ENCODE results near the gene CAMK2D.

Gene CAMK2D

DNA sequence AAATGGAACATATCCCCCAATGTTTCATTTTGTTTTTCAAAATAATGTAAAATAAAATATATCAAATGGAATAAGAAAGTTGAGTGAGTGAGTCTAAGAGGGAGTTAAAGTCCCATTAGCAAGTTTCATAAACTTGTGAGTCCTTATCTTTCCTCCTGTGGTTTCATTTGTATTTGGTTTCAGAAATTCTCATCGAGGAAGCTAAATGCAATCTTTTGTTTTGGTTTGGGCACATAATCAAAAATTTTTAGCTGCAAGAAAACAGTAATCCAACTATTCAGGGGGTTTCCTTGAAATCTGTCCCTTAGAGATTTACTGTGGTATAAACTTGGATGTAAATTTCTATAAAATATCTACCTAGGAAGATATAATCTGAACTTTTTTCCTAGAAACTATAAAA is 124.2 kb downstream of the CAMK2D start:
- Mint-ChIP-seq H3K27ac (no peak overlapping the region), H3K4me1 (ENCODE audit: low read depth) (peaks cover 65% of the 10 kb centered on the region)

DNA sequence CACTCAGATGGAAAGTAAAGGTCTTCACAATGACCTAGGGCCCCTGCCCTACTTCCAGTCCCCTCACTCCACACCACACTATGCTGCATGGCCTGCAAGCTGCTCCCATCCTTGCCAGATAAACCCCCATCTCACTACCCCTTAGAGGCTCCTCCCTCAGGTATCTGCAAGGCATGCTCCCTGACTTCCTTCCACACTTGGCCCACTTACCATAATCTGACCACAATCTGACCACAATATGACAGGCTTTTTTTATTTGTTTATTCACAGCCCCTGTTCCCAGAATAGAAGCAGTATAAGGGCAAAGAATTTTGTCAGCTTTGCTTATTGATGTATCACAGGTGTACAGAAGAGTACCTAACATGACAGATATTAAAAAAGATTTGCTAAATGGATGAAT is 124.7 kb downstream of the CAMK2D start:
- no peaks in the 10 kb centered on the region for H3K27me3 Mint-ChIP-seq
- no peaks in the 10 kb centered on the region for H3K9me3 Mint-ChIP-seq
- peak overlapping the region; percentile 84 for H3K4me3 Mint-ChIP-seq
- H3K27ac Mint-ChIP-seq = peak overlapping the region; percentile 96
- peaks cover 18% of the 10 kb centered on the region for H3K36me3 Mint-ChIP-seq (ENCODE audit: low read depth)
- H3K4me1 Mint-ChIP-seq (ENCODE audit: low read depth) = peaks cover 61% of the 10 kb centered on the region

More for the DNA sequence above, 124.2 kb downstream of the CAMK2D start:
- no peak overlapping the region for H3K4me3 Mint-ChIP-seq
- no peaks in the 10 kb centered on the region for H3K9me3 Mint-ChIP-seq
- H3K27me3 Mint-ChIP-seq = no peaks in the 10 kb centered on the region
- H3K36me3 Mint-ChIP-seq (ENCODE audit: low read depth) = peaks cover 18% of the 10 kb centered on the region

DNA sequence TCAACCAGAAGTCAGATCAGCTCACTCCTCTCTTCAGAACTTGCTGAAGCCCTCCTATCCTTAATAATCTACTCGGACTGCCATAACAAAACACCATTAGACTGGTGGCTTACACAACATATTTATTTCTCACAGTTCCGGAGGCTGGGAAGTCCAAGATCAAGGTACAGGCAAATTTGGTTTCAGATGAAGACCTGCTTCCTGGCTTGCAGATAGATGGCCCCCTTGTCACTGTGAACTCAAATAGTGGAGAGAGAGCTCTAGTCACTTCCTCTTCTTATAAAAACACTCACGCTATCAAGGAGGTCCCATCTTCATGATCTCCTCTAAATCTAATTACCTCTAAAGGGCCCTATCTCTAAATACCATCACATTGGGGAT is 125.1 kb downstream of the CAMK2D start:
- Mint-ChIP-seq H3K4me1 (ENCODE audit: low read depth) (peaks cover 61% of the 10 kb centered on the region), H3K27ac (peak overlapping the region; percentile 96), H3K4me3 (peak overlapping the region; percentile 84), H3K36me3 (ENCODE audit: low read depth) (peaks cover 19% of the 10 kb centered on the region), H3K27me3 (no peaks in the 10 kb centered on the region), H3K9me3 (no peaks in the 10 kb centered on the region)

DNA sequence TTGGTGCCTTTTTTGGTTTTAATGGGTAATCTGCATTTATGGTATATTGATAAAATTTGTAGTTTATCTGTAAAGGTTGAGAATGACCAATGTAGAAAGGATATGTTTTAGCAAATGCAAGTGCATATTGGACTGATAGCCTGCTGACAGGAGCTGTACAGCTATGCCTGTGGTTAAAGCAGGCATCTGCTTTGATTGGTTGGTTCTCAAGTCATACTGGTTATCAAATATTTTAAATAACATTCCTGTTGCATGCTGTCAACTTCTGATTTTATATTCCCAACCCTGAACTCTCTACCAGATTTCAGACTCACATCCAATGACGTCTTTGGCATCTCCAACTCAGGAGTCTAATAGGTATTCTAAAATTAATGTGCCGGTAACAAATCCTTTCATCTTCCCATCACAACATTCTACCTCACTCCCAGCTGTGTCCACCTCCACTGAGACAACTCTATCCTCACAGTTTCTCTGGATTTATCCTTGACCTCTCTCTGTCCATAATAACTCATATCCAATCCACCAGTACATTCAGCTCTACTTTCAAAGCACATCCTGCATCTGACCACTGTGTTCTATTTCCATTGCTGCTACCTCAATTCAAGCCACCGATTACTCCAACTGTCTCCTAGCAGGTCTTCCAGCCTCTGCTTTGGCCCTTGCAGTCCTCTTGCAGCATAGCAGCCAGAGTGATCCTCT is 125.7 kb downstream of the CAMK2D start:
- Mint-ChIP-seq H3K4me3 (no peak overlapping the region), H3K4me1 (ENCODE audit: low read depth) (peaks cover 59% of the 10 kb centered on the region), H3K27me3 (no peaks in the 10 kb centered on the region), H3K36me3 (ENCODE audit: low read depth) (peaks cover 21% of the 10 kb centered on the region), H3K9me3 (no peaks in the 10 kb centered on the region), H3K27ac (no peak overlapping the region)

DNA sequence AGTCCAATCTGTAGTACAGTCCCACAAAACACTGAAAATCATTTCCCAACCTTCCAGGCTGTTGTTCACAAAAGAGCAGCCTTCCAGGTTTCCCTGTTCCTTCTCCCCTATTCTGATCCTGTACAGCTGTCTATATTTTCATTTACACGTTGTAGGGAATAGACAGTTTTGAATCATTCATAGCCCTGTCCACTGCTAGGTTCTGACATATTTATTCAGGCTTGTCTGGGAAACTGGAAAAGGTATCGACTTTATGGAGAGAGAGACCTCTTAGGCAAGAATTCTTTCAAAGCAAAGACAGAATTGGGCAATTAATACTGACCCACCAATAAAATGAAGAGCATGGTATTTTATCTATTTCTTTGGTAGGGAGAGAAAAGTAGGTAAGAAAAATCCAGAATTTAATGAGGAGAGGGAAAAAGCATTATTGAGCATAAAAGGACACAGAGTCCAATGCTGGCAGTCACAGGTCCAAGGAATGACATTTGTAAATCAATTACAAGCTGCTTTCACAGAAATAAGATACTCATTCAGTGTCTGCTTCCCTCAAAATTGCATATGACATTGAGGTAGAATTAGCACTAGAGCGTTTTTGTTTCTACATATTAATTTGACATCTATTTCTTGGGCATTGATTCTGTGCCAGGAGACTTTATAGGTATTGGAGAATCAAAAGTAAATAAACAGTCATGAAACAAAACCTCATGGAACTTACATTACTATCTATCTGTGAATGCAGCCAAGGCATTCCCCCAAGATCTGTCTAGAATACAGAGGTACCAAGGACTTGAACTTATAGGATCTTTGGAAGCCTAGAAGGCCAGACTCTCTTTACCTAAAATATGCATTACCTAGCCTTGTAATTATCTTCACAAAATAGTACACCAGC is 127.2 kb downstream of the CAMK2D start:
- Mint-ChIP-seq H3K27me3 (no peaks in the 10 kb centered on the region), H3K4me3 (no peak overlapping the region), H3K36me3 (ENCODE audit: low read depth) (peaks cover 21% of the 10 kb centered on the region), H3K27ac (no peak overlapping the region), H3K4me1 (ENCODE audit: low read depth) (peaks cover 58% of the 10 kb centered on the region), H3K9me3 (no peaks in the 10 kb centered on the region)

DNA sequence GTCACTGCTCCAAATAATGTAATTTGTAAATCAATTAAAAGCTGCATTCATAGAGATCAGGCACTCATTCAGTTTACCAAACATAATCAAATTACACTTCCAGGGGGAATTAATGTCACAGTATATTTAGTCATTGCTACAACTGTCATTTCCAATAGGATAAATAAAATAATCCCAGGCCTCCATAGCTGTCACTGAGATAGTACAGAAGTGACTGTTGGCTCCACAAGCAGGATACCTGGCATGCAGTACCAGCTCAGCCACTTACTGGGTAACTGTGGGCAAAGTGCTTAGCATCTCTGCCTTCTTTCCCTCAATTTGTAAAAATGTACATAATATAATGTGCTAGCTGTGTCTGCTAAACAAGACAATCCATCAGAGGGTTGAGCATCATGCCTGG is 128.1 kb downstream of the CAMK2D start:
- Mint-ChIP-seq H3K9me3 (no peaks in the 10 kb centered on the region), H3K27ac (no peak overlapping the region), H3K36me3 (ENCODE audit: low read depth) (peaks cover 21% of the 10 kb centered on the region), H3K4me1 (ENCODE audit: low read depth) (peaks cover 52% of the 10 kb centered on the region), H3K4me3 (no peak overlapping the region), H3K27me3 (no peaks in the 10 kb centered on the region)

DNA sequence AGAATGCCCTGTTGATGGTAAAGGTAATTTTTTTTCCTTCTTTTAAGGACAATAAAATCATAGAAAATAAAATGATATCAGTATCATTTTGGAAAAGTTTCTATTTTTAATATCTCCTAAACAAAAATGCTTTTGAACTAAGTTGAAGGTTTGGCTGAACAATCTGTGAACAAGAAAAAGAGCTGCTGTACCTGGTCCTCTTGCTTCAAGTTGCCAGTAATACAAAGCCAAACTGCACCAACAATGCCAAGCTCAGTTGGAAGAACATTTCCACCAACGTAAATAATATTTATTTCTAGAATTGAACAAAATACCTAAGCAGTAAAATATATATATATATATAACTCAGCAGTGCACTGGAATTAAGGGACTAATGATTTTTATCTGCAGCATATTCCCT is 132.8 kb downstream of the CAMK2D start:
- H3K27me3 Mint-ChIP-seq = no peaks in the 10 kb centered on the region
- peaks cover 3% of the 10 kb centered on the region for H3K9me3 Mint-ChIP-seq
- H3K4me1 Mint-ChIP-seq (ENCODE audit: low read depth) = peaks cover 60% of the 10 kb centered on the region
- H3K27ac Mint-ChIP-seq = no peak overlapping the region
- H3K36me3 Mint-ChIP-seq (ENCODE audit: low read depth) = peaks cover 32% of the 10 kb centered on the region
- H3K4me3 Mint-ChIP-seq = no peak overlapping the region

DNA sequence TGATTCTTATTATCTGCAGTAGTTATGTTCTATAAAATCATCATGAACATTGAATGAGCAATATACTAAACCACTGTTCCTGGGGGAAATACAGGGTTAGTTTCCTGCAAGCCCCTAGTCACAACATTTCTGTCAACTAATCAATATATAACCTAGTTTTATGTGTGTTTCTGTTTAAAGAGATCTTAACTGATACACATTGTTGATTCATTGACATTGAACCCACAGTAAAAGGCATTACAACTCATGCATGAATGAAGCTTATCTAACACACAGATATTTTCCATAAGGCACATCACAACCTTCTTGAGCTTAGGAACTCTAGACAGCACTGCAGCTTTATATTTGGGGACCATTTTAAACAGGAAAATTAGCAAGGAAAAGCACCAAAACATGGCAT is 134.2 kb downstream of the CAMK2D start:
- Mint-ChIP-seq H3K27me3 (no peaks in the 10 kb centered on the region), H3K9me3 (peaks cover 3% of the 10 kb centered on the region), H3K4me3 (no peak overlapping the region), H3K36me3 (ENCODE audit: low read depth) (peaks cover 37% of the 10 kb centered on the region), H3K4me1 (ENCODE audit: low read depth) (peaks cover 56% of the 10 kb centered on the region), H3K27ac (no peak overlapping the region)

DNA sequence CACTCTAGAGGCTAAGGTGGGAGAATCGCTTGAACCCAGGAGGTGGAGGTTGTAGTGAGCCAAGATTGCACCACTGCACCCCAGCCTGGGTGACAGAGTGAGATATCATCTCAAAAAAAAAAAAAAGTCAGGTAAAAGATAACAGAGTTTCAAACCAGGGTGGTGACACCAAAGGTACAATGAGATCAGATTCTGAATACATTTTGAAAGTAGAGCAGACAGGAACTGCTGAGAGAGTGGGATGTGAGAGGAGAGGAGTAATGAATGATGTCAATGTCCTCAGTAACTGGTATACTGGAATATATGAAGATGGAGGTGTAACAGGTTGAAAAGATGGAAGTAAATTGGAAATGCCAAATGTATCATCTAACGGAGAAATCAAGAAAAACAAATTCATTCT is 135.6 kb downstream of the CAMK2D start:
- peaks cover 47% of the 10 kb centered on the region for H3K36me3 Mint-ChIP-seq (ENCODE audit: low read depth)
- no peaks in the 10 kb centered on the region for H3K27me3 Mint-ChIP-seq
- H3K27ac Mint-ChIP-seq = peak overlapping the region; percentile 87
- peaks cover 3% of the 10 kb centered on the region for H3K9me3 Mint-ChIP-seq
- H3K4me3 Mint-ChIP-seq = no peak overlapping the region
- peaks cover 69% of the 10 kb centered on the region for H3K4me1 Mint-ChIP-seq (ENCODE audit: low read depth)

DNA sequence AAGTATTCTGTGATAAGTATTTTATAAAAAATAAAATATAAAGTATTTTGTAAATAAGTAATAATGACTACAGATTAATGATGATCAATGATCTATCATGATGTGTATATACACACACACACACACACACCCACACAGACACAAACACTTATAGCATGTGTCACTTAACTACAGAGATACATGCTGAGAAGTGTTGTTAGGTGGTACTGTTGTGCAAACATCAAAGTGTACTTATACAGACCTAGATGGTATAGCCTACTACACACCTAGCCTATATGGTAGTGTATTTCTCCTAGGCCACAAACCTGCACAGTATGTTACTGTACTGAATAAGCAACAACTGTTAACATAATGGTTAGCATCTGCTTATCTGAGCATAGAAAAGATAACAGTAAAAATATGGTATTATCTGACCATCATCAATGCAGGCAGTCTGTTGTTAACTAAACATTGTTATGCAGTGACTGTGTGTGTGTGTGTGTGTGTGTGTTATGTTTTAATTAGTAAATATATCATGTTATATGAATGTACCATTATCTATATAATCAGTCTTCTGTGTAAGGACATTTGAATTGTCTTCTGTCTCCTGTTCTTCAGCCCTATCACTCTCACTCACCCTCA is 138.2 kb downstream of the CAMK2D start:
- Mint-ChIP-seq H3K36me3 (ENCODE audit: low read depth) (peaks cover 48% of the 10 kb centered on the region), H3K4me3 (no peak overlapping the region), H3K9me3 (peaks cover 3% of the 10 kb centered on the region), H3K27me3 (no peaks in the 10 kb centered on the region), H3K27ac (no peak overlapping the region), H3K4me1 (ENCODE audit: low read depth) (peaks cover 53% of the 10 kb centered on the region)

DNA sequence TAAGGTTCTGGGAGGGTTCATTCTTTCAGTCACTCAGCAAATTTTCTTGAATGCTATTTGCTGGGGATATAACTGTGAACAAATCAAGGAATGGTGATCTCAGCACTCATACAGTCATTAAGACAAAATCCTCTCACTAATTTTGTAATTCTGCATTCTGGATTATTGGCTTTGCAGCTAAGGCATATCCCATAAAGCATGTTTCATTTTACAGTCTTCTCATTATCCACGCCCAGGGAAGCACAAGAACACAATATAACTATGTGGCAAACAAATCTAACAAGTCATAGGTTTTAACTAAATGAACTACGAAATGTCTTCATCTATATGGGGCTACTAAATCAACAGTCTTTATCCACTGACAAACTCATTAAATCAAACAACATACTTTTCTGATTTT is 139.9 kb downstream of the CAMK2D start:
- Mint-ChIP-seq H3K9me3 (peaks cover 3% of the 10 kb centered on the region), H3K36me3 (ENCODE audit: low read depth) (peaks cover 54% of the 10 kb centered on the region), H3K4me1 (ENCODE audit: low read depth) (peaks cover 37% of the 10 kb centered on the region), H3K27me3 (no peaks in the 10 kb centered on the region), H3K4me3 (no peak overlapping the region), H3K27ac (no peak overlapping the region)

DNA sequence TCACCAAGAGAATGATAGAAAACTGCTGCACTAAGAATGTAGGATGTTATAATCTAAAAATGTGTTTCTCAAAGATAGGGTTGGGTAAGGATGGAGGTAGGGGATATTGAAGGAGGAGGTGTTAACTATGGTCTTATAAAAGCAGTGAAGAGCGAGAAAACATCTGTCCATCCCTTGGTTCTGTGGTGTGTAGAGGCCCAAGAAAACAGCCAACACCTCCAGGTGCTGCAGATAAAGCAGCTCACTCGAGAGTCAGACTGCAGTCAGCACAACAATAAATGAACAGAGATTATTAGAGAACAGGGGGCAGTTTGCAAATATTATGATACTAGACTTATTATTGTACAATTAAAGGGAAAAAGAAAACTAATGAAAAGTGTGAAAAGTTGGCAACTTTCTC is 141.5 kb downstream of the CAMK2D start:
- Mint-ChIP-seq H3K9me3 (no peaks in the 10 kb centered on the region), H3K36me3 (ENCODE audit: low read depth) (peaks cover 39% of the 10 kb centered on the region), H3K4me3 (no peak overlapping the region), H3K4me1 (ENCODE audit: low read depth) (peaks cover 32% of the 10 kb centered on the region), H3K27me3 (no peaks in the 10 kb centered on the region), H3K27ac (no peak overlapping the region)

DNA sequence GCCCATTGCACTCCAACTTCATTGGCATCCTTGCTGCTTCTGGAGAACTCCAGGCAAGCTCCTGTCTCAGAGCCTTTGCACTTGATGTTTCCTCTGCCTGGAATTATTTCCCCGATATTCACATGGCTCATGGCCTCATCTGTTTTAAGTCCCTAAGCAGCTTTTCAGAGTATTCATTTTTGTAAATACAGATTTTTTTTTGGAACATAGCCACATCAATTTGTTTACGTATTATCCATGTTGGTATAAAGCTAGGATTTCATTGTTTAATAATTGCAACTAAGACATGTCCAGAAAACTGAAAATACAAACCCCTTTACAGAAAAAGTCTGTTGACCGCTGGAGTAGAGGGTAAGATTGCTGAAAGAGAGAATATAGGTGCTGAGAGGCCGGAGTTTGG is 142.0 kb downstream of the CAMK2D start:
- Mint-ChIP-seq H3K4me3 (no peak overlapping the region), H3K27me3 (no peaks in the 10 kb centered on the region), H3K4me1 (ENCODE audit: low read depth) (peaks cover 32% of the 10 kb centered on the region), H3K27ac (no peak overlapping the region), H3K9me3 (no peaks in the 10 kb centered on the region), H3K36me3 (ENCODE audit: low read depth) (peaks cover 34% of the 10 kb centered on the region)

DNA sequence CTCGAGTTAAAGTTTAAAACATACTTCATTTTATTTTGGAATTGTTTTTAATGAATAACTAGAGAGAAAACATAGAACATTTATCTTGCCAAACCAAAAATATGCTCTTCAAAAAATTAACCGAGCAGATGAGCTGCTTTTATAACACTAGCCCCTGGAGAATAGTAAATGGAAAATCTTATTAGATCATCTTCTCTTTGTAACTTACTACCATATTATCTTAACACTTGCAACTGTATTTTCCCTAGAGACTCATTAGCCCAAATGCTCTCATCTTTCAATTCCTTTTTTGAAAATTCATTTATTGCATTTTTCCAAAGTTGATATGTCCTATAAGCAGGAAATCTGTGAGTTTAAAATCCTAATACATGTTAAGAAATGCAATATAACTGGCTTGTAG is 143.3 kb downstream of the CAMK2D start:
- H3K9me3 Mint-ChIP-seq = no peaks in the 10 kb centered on the region
- H3K27me3 Mint-ChIP-seq = no peaks in the 10 kb centered on the region
- peaks cover 43% of the 10 kb centered on the region for H3K4me1 Mint-ChIP-seq (ENCODE audit: low read depth)
- no peak overlapping the region for H3K4me3 Mint-ChIP-seq
- peaks cover 33% of the 10 kb centered on the region for H3K36me3 Mint-ChIP-seq (ENCODE audit: low read depth)
- H3K27ac Mint-ChIP-seq = no peak overlapping the region

DNA sequence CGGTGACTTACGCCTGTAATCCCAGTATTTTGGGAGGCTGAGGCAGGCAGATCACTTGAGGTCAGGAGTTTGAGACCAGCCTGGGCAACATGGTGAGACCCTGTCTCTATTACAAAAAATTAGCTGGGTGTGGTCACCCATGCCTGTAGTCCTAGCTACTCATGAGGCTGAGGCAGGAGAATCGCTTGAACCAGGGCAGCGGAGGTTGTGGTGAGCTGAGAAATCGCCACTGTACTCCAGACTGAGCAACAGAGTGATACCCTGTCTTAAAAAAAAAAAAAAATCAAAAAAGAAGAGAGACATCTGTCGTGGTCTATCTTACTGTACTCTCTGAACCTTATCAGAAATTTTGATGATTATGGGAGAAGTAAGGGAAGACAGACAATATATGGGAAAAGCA is 144.3 kb downstream of the CAMK2D start:
- H3K27ac Mint-ChIP-seq = peak overlapping the region; percentile 56
- H3K4me3 Mint-ChIP-seq = no peak overlapping the region
- no peaks in the 10 kb centered on the region for H3K9me3 Mint-ChIP-seq
- H3K36me3 Mint-ChIP-seq (ENCODE audit: low read depth) = peaks cover 28% of the 10 kb centered on the region
- H3K27me3 Mint-ChIP-seq = no peaks in the 10 kb centered on the region
- H3K4me1 Mint-ChIP-seq (ENCODE audit: low read depth) = peaks cover 41% of the 10 kb centered on the region

Data from stimulated activated naive CD8-positive, alpha-beta T cell treated with anti-CD3 and anti-CD28 coated beads, Interleukin-15, Interleukin-2, amounts not matched to agents 100 ng/mL and 50 ng/mL, for 24 hours (primary cell).